Prostate gland (tissue), 2 donors: ENCODE results near the gene SCMH1. TPM values are rescaled to one million over a fixed set of nuclear protein-coding genes. Genes with fewer than 3 reads are reported as not detected.

ENCODE experiments used
- DNase-seq: peaks from one replicate; pipeline ENCODE4 v3.0.0-alpha.2; 2019; ENCODE audit warnings: low spot score
- H3K27ac ChIP-seq, 2 donors: fragments of 200-600 bp; sonication (generic); 2 replicates each; pipeline ENCODE4 v1.5.1; 2017 to 2019
- H3K27me3 ChIP-seq: fragments of 200-600 bp; sonication (generic); replicated peaks from 2 replicates; pipeline ENCODE4 v1.5.1; 2019; ENCODE audit not compliant: insufficient read depth
- H3K36me3 ChIP-seq, 2 donors: fragments of 200-600 bp; sonication (generic); 1 replicate in 1 of 2; 2 replicates in 1 of 2; pipeline versions ENCODE4 v1.5.1 to v1.8.1; 2017 to 2019
- H3K4me1 ChIP-seq: fragments of 200-600 bp; sonication (generic); replicated peaks from 2 replicates; pipeline ENCODE4 v1.5.1; 2019
- H3K4me3 ChIP-seq, 2 donors: fragments of 200-600 bp; sonication (generic); 2 replicates each; pipeline ENCODE4 v1.5.1; 2017 to 2019
- H3K9me3 ChIP-seq: fragments of 200-600 bp; sonication (generic); 2 replicates; pipeline ENCODE4 v1.5.1; 2017
- CTCF ChIP-seq, 4 experiments: fragments of 200-600 bp in 2 of 4; fragments of 450-650 bp in 2 of 4; sonication (generic) in 2 of 4; IDR thresholded peaks; 1 replicate in 3 of 4; 2 replicates in 1 of 4; pipeline ENCODE4 v1.5.1; 2016 to 2019; ENCODE audit warnings: antibody characterized with exemption in 4 of 4, mild to moderate bottlenecking in 2 of 4, moderate library complexity in 2 of 4
- POLR2A ChIP-seq: fragments of 450-650 bp; IDR thresholded peaks from one replicate; pipeline ENCODE4 v1.6.1; 2016; ENCODE audit warnings: antibody characterized with exemption, mild to moderate bottlenecking
- POLR2AphosphoS5 ChIP-seq: sonication (generic); formaldehyde crosslinking; IDR thresholded peaks from one replicate; pipeline ENCODE4 v1.6.1; 2017; ENCODE audit warnings: antibody characterized with exemption
- WGBS: methylation state at CpG from one replicate; pipeline ENCODE4 v1.1.5; 2018; 5-methylcytosine and 5-hydroxymethylcytosine counted together
- intact Hi-C: fragments of 100-400 bp; cut with DNase I; formaldehyde crosslinking; loops from one replicate; pipeline ENCODE4 v1.14.2; 2022
- total RNA-seq, 2 donors: library from RNA; depleted of rRNA; stranded (reverse); fragments of >200 nt; gene quantifications; one replicate each; pipeline ENCODE4 v1.1.0, GENCODE V29; 2016

Gene SCMH1
- total RNA-seq, 2 donors from 2014 or later: 49.0 to 62.7 TPM

- intact Hi-C loops: no loop called here
- peak overlapping the region in 1 of 2 donors; percentile 13 for H3K27ac ChIP-seq
- TF ChIP-seq POLR2AphosphoS5 (no peak), POLR2A (no peak), CTCF (IDR thresholded peaks at IDR 0.05) (no peak)
- H3K4me3 ChIP-seq: no peak overlapping the region
- DNase-seq: no peak
- 59% methylated on average over 1 of the region's 1 CpG for WGBS
- H3K4me1 ChIP-seq: peaks cover 3% of the 10 kb centered on the region
- no peaks in the 10 kb centered on the region for H3K36me3 ChIP-seq
- H3K27me3 ChIP-seq: no peaks in the 10 kb centered on the region
- H3K9me3 ChIP-seq: no peaks in the 10 kb centered on the region
Measured at GRCh38 chr1:41246568-41246967, 4.5 kb upstream of the SCMH1 start.

GRCh38 chr1:41245659-41246058 is 3.6 kb upstream of the SCMH1 start:
- intact Hi-C loops: no loop called here
- Histone ChIP-seq H3K4me3 (no peak overlapping the region), H3K4me1 (peaks cover 3% of the 10 kb centered on the region), H3K9me3 (no peaks in the 10 kb centered on the region), H3K36me3 (no peaks in the 10 kb centered on the region), H3K27me3 (no peaks in the 10 kb centered on the region), H3K27ac (peak overlapping the region in 1 of 2 donors; percentile 13)
- peak; percentile 56 for TF ChIP-seq POLR2AphosphoS5
- no peak for TF ChIP-seq POLR2A
- WGBS: 48% methylated on average over 2 of the region's 2 CpGs
- peak; percentile 11 for DNase-seq

DNA sequence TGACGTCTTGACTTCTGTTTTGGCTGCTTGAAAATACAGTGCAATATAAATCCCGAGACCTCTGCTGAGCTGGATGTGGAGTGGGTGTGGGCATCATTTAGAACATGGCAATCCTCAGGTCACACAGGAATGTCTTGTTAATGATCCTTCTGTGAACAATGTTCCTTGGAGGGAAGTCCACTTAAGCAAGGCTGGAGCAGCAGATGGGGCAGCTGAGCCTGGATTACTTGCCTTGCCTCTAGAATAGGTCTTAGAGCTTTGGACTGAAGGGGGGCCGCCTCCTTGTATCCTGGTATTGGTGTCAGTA is 926 bp upstream of the SCMH1 start:
- no peaks in the 10 kb centered on the region for H3K27me3 ChIP-seq
- H3K9me3 ChIP-seq: no peaks in the 10 kb centered on the region
- no peak for DNase-seq
- H3K4me3 ChIP-seq: no peak overlapping the region
- WGBS: 87% methylated on average over 3 of the region's 3 CpGs
- peak overlapping the region; percentile 96 to 97 for H3K27ac ChIP-seq
- intact Hi-C loops: loop anchor here (5.0 kb wide), 1 partner anchor 141 kb away; no protein-coding TSS in a partner anchor
- no peak for TF ChIP-seq POLR2AphosphoS5
- H3K4me1 ChIP-seq: peaks cover 11% of the 10 kb centered on the region
- H3K36me3 ChIP-seq: no peaks in the 10 kb centered on the region

DNA sequence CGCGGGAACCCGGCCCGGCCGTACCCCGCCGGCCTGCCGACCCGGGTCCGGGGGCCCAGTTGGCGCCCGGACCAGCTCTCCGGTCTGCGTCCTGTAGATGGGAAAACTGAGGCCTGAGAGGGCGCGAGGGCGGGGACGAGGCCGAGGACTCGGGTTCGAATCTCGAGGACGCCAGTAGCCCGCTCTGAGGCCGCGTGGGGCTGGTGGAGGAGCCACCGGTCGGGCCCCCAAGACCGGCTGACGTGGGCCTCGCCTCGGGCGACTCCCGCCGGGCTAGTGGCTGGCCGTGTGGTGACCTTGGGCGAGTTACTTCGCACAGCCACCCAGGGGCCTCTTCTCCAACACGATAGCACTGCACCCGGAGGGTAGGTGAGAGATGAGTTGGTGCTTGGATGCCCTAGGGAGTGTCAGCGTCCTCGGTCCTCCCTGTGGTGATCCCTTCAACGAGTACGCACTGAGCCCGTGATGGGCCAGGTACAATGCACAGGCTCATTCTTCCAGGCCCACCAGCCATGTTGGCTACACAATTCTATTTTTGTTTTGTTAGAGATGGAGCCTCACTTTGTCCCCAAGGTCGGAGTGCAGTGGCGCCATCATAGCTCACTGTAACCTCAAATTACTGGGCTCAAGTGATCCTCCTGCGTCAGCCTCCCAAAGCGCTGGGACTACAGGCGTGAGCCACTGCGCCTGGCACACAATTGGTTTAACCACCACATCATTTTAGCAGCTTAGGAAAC is 404 bp upstream of the SCMH1 start:
- TF ChIP-seq POLR2AphosphoS5 (no peak), CTCF (IDR thresholded peaks at IDR 0.05) (peak in 1 of 4 experiments; percentile 13), POLR2A (peak; percentile 9)
- H3K36me3 ChIP-seq: no peaks in the 10 kb centered on the region
- no peaks in the 10 kb centered on the region for H3K9me3 ChIP-seq
- DNase-seq: peak; percentile 6
- H3K27ac ChIP-seq: peak overlapping the region; percentile 96 to 97
- H3K4me1 ChIP-seq: peaks cover 11% of the 10 kb centered on the region
- no peaks in the 10 kb centered on the region for H3K27me3 ChIP-seq
- intact Hi-C loops: loop anchor here (5.0 kb wide), 1 partner anchor 140 kb away; no protein-coding TSS in a partner anchor
- WGBS: 20% methylated on average over 46 of the region's 51 CpGs
- H3K4me3 ChIP-seq: peak overlapping the region; percentile 86 to 95

DNA sequence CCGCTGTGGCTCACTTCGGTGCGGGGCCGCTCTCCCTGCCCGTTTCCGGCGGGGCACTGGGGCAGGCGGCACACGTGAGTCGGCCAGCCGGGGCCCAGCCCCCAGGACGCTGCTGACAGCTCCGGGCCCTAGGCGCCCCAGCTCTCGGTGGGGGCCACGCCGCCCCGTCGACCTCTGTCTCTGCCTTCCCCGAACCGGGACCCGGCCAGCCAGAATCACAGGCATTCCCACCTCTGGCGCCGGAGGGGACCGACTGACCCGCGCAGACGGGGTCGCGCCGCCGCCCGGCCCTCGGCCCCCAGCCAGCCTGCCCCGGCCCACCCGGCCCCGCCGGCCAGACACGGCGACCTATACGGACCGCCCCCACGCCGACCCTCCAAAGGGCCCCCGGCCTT is 755 bp downstream of the SCMH1 start:
- Histone ChIP-seq H3K36me3 (no peaks in the 10 kb centered on the region), H3K27ac (peak overlapping the region; percentile 96 to 97), H3K27me3 (no peaks in the 10 kb centered on the region), H3K4me1 (peaks cover 11% of the 10 kb centered on the region), H3K9me3 (no peaks in the 10 kb centered on the region), H3K4me3 (peak overlapping the region; percentile 86 to 95)
- under 1% methylated on average over 41 of the region's 45 CpGs for WGBS
- TF ChIP-seq POLR2AphosphoS5 (no peak), POLR2A (peak; percentile 23), CTCF (IDR thresholded peaks at IDR 0.05) (peak in 1 of 4 experiments; percentile 6)
- DNase-seq: peak; percentile 47
- intact Hi-C loops: loop anchor here (5.0 kb wide), 1 partner anchor 139 kb away; no protein-coding TSS in a partner anchor

- Histone ChIP-seq H3K27ac (peak overlapping the region; percentile 96 to 97), H3K9me3 (no peaks in the 10 kb centered on the region), H3K4me1 (peaks cover 7% of the 10 kb centered on the region), H3K4me3 (peak overlapping the region; percentile 86 to 95), H3K27me3 (no peaks in the 10 kb centered on the region), H3K36me3 (no peaks in the 10 kb centered on the region)
- TF ChIP-seq POLR2AphosphoS5 (no peak), POLR2A (no peak), CTCF (IDR thresholded peaks at IDR 0.05) (no peak)
- intact Hi-C loops: loop anchor here (5.0 kb wide), 1 partner anchor 139 kb away; no protein-coding TSS in a partner anchor
- WGBS: 5% methylated on average over 12 of the region's 12 CpGs
- DNase-seq: no peak
Measured at GRCh38 chr1:41240781-41241353, 1.2 kb downstream of the SCMH1 start.
